Measurements from ENCODE around the gene HIVEP3.

DNA sequence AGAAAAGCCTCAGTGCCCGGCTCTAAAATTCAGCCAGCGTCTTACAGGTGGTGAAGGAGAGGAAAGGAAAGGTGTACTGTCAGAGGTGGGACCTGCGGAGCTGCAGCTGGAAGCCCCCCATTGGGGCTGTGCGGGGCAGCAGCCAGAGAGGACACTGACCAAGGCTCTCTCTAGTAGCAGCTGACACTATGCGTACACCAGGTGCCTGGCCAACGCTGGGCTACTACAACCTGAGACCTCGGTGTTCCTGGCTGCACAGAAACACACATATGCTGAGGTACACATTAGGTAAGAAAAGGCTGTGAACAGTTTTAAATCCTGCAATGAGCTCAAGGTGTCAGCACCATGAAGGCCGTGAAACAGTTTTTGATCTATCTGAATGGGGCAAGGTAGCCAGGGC lies 378.7 kb downstream of the HIVEP3 start:
- TF ChIP-seq, protein P1, sequence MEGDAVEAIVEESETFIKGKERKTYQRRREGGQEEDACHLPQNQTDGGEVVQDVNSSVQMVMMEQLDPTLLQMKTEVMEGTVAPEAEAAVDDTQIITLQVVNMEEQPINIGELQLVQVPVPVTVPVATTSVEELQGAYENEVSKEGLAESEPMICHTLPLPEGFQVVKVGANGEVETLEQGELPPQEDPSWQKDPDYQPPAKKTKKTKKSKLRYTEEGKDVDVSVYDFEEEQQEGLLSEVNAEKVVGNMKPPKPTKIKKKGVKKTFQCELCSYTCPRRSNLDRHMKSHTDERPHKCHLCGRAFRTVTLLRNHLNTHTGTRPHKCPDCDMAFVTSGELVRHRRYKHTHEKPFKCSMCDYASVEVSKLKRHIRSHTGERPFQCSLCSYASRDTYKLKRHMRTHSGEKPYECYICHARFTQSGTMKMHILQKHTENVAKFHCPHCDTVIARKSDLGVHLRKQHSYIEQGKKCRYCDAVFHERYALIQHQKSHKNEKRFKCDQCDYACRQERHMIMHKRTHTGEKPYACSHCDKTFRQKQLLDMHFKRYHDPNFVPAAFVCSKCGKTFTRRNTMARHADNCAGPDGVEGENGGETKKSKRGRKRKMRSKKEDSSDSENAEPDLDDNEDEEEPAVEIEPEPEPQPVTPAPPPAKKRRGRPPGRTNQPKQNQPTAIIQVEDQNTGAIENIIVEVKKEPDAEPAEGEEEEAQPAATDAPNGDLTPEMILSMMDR (IDR thresholded peaks at IDR 0.05), result no peak
- no peak for TF ChIP-seq EP300 (IDR thresholded peaks at IDR 0.05)
- TF ChIP-seq POLR2AphosphoS5 (IDR thresholded peaks at IDR 0.05), result no peak
- TF ChIP-seq POLR2A (IDR thresholded peaks at IDR 0.05; ENCODE audit: low read depth), result no peak
